ENCODE results near the gene MTFR2. TPM values are rescaled to one million over a fixed set of nuclear protein-coding genes. Genes with fewer than 3 reads are reported as not detected.

Gene MTFR2
- 1 to 10 TPM in 1 of 6 donors, under 1 TPM in 4, not detected in 1; 0.25 to 1.3 (median 0.63) TPM for polyA plus RNA-seq (ENCODE audit: low read depth in 6 of 6)

GRCh38 chr6:136249811-136250685 lies at the start of gene MTFR2:
Gene MTFR2 (minus strand): TSS chr6:136250311. CDS start chr6:136249099, 1,212 bp downstream.
- Mint-ChIP-seq H3K4me3 (peak within 1 kb of the TSS; percentile 92 to 99 (median 94)), H3K27me3 (no peaks in the 10 kb centered on the region), H3K9me3 (no peaks in the 10 kb centered on the region), H3K4me1 (peaks cover 24 to 35% (median 30%) of the 10 kb centered on the region in 3 donors), H3K36me3 (no peaks in the 10 kb centered on the region), H3K27ac (peak within 1 kb of the TSS; percentile 71 to 95 (median 82))
- peak; percentile 96 for DNase-seq
- peak; percentile 95 to 97 for ATAC-seq (ENCODE audit: low read depth in 2 of 2)

- peaks cover 0 to 5% (median 0%) of the 10 kb centered on the region in 3 donors for H3K27me3 Mint-ChIP-seq
- H3K9me3 Mint-ChIP-seq: no peaks in the 10 kb centered on the region
- peak overlapping the region in 1 of 8 donors; percentile 16 for H3K4me3 Mint-ChIP-seq
- H3K27ac Mint-ChIP-seq: no peak overlapping the region
- ATAC-seq (ENCODE audit: low read depth in 2 of 2) (no peak), DNase-seq (no peak)
- no peaks in the 10 kb centered on the region for H3K36me3 Mint-ChIP-seq
- peaks cover 7 to 11% (median 10%) of the 10 kb centered on the region in 3 donors for H3K4me1 Mint-ChIP-seq
Measured at GRCh38 chr6:136294621-136295020, 44.5 kb upstream of the MTFR2 start.

- Mint-ChIP-seq H3K4me3 (peak overlapping the region; percentile 96 to 100 (median 99)), H3K9me3 (peaks cover 0 to 4% (median 0%) of the 10 kb centered on the region in 7 donors), H3K27ac (peak overlapping the region; percentile 100), H3K36me3 (no peaks in the 10 kb centered on the region), H3K27me3 (no peaks in the 10 kb centered on the region), H3K4me1 (peaks cover 21 to 48% (median 40%) of the 10 kb centered on the region in 3 donors)
- DNase-seq (peak; percentile 83), ATAC-seq (ENCODE audit: low read depth in 2 of 2) (peak; percentile 42 to 43)
Measured at GRCh38 chr6:136290410-136291010, 40.4 kb upstream of the MTFR2 start.

- DNase-seq (peak; percentile 100), ATAC-seq (ENCODE audit: low read depth in 2 of 2) (peak; percentile 74 to 75)
- Mint-ChIP-seq H3K36me3 (peaks cover 4 to 6% of the 10 kb centered on the region in 2 donors), H3K27me3 (no peaks in the 10 kb centered on the region), H3K27ac (peak within 1 kb of the TSS; percentile 100), H3K4me3 (peak within 1 kb of the TSS; percentile 96 to 100 (median 99)), H3K9me3 (peaks cover 0 to 4% (median 0%) of the 10 kb centered on the region in 7 donors), H3K4me1 (peaks cover 29 to 55% (median 47%) of the 10 kb centered on the region in 3 donors)
Measured at GRCh38 chr6:136289579-136290409, 39.7 kb upstream of the MTFR2 start, which contains the start of gene BCLAF1. Gene BCLAF1 (minus strand): TSS chr6:136289846. CDS start chr6:136279866, 9,980 bp downstream.

GRCh38 chr6:136289327-136289578 lies 39.1 kb upstream of the MTFR2 start:
- H3K36me3 Mint-ChIP-seq: peaks cover 9% of the 10 kb centered on the region in 2 donors
- DNase-seq (peak; percentile 94), ATAC-seq (ENCODE audit: low read depth in 2 of 2) (peak; percentile 40 to 50)
- peaks cover 0 to 4% (median 0%) of the 10 kb centered on the region in 7 donors for H3K9me3 Mint-ChIP-seq
- H3K4me1 Mint-ChIP-seq: peaks cover 34 to 61% (median 53%) of the 10 kb centered on the region in 3 donors
- no peaks in the 10 kb centered on the region for H3K27me3 Mint-ChIP-seq
- peak overlapping the region; percentile 100 for H3K27ac Mint-ChIP-seq
- peak overlapping the region; percentile 96 to 100 (median 99) for H3K4me3 Mint-ChIP-seq

GRCh38 chr6:136288566-136289326 lies 38.6 kb upstream of the MTFR2 start:
- Mint-ChIP-seq H3K27ac (peak overlapping the region; percentile 100), H3K36me3 (peaks cover 9% of the 10 kb centered on the region in 2 donors), H3K27me3 (no peaks in the 10 kb centered on the region), H3K4me3 (peak overlapping the region; percentile 96 to 100 (median 99)), H3K4me1 (peaks cover 35 to 66% (median 56%) of the 10 kb centered on the region in 3 donors), H3K9me3 (peaks cover 0 to 4% (median 0%) of the 10 kb centered on the region in 7 donors)
- DNase-seq: peak; percentile 90
- peak; percentile 55 to 61 for ATAC-seq (ENCODE audit: low read depth in 2 of 2)

GRCh38 chr6:136284909-136285308 lies 34.8 kb upstream of the MTFR2 start:
- no peak for ATAC-seq (ENCODE audit: low read depth in 2 of 2)

GRCh38 chr6:136282906-136283305 lies 32.8 kb upstream of the MTFR2 start:
- H3K36me3 Mint-ChIP-seq: peaks cover 9 to 14% of the 10 kb centered on the region in 2 donors
- peaks cover 32 to 70% (median 65%) of the 10 kb centered on the region in 3 donors for H3K4me1 Mint-ChIP-seq
- DNase-seq (no peak), ATAC-seq (ENCODE audit: low read depth in 2 of 2) (peak; percentile 26 to 42)
- H3K27me3 Mint-ChIP-seq: no peaks in the 10 kb centered on the region
- peak overlapping the region in 4 of 8 donors; percentile 52 to 80 (median 68) for H3K4me3 Mint-ChIP-seq
- peak overlapping the region in 4 of 6 donors; percentile 5 to 64 (median 59) for H3K27ac Mint-ChIP-seq
- no peaks in the 10 kb centered on the region for H3K9me3 Mint-ChIP-seq

More at GRCh38 chr6:136284909-136285308, 34.8 kb upstream of the MTFR2 start:
- H3K27ac Mint-ChIP-seq: peak overlapping the region; percentile 1 to 85 (median 48)
- no peaks in the 10 kb centered on the region for H3K27me3 Mint-ChIP-seq
- H3K9me3 Mint-ChIP-seq: peaks cover 0 to 4% (median 0%) of the 10 kb centered on the region in 7 donors
- H3K4me1 Mint-ChIP-seq: peaks cover 44 to 84% (median 78%) of the 10 kb centered on the region in 3 donors
- H3K4me3 Mint-ChIP-seq: peak overlapping the region in 7 of 8 donors; percentile 52 to 96 (median 72)
- no peak for DNase-seq
- H3K36me3 Mint-ChIP-seq: peaks cover 9% of the 10 kb centered on the region in 2 donors

- Mint-ChIP-seq H3K4me3 (no peak overlapping the region), H3K27ac (peak overlapping the region in 2 of 6 donors; percentile 24 to 27), H3K9me3 (no peaks in the 10 kb centered on the region), H3K4me1 (peaks cover 30 to 50% (median 41%) of the 10 kb centered on the region in 3 donors), H3K36me3 (peaks cover 11 to 15% of the 10 kb centered on the region in 2 donors), H3K27me3 (no peaks in the 10 kb centered on the region)
- ATAC-seq (ENCODE audit: low read depth in 2 of 2) (no peak), DNase-seq (no peak)
Measured at GRCh38 chr6:136280032-136280609, 30.0 kb upstream of the MTFR2 start.

- DNase-seq: no peak
- Mint-ChIP-seq H3K36me3 (peaks cover 30 to 49% of the 10 kb centered on the region in 2 donors), H3K27me3 (no peaks in the 10 kb centered on the region), H3K4me1 (peaks cover under 1 to 8% (median 6%) of the 10 kb centered on the region in 3 donors), H3K4me3 (no peak overlapping the region), H3K9me3 (no peaks in the 10 kb centered on the region), H3K27ac (peak overlapping the region in 2 of 6 donors; percentile 51 to 64)
- no peak for ATAC-seq (ENCODE audit: low read depth in 2 of 2)
Measured at GRCh38 chr6:136274062-136274461, 24.0 kb upstream of the MTFR2 start.

GRCh38 chr6:136265101-136265500 lies 15.0 kb upstream of the MTFR2 start:
- Mint-ChIP-seq H3K27me3 (no peaks in the 10 kb centered on the region), H3K4me1 (peaks cover 4 to 18% (median 13%) of the 10 kb centered on the region in 3 donors), H3K36me3 (peaks cover 42 to 52% of the 10 kb centered on the region in 2 donors), H3K4me3 (no peak overlapping the region), H3K9me3 (no peaks in the 10 kb centered on the region), H3K27ac (peak overlapping the region in 4 of 6 donors; percentile 18 to 75 (median 59))
- DNase-seq (no peak), ATAC-seq (ENCODE audit: low read depth in 2 of 2) (no peak)

- no peaks in the 10 kb centered on the region for H3K9me3 Mint-ChIP-seq
- no peak for ATAC-seq (ENCODE audit: low read depth in 2 of 2)
- H3K27ac Mint-ChIP-seq: peak overlapping the region in 2 of 6 donors; percentile 3 to 76
- H3K4me1 Mint-ChIP-seq: peaks cover 4 to 14% (median 13%) of the 10 kb centered on the region in 3 donors
- H3K4me3 Mint-ChIP-seq: no peak overlapping the region
- no peak for DNase-seq
- no peaks in the 10 kb centered on the region for H3K27me3 Mint-ChIP-seq
- peaks cover 34 to 41% of the 10 kb centered on the region in 2 donors for H3K36me3 Mint-ChIP-seq
Measured at GRCh38 chr6:136262940-136263339, 12.8 kb upstream of the MTFR2 start.
